T-helper 17 cell (primary cell): ENCODE results near the gene NGRN. TPM values are rescaled to one million over a fixed set of nuclear protein-coding genes. Genes with fewer than 3 reads are reported as not detected.

ENCODE experiments used
- ATAC-seq: fragments of 150-1000 bp; cut with Tn5 transposase; 2 replicates; pipeline ENCODE4 v1.10.0; 2021; ENCODE audit warnings: mild to moderate bottlenecking, moderate library complexity
- DNase-seq, 3 donors: peaks; one replicate each; pipeline versions ENCODE4 v3.0.0 to v3.0.0-alpha.2; 2020 to 2021
- H3K9me3 ChIP-seq: one replicate; pipeline ENCODE4 v1.7.0; 2013; ENCODE audit warnings: low read length, mild to moderate bottlenecking; ENCODE audit not compliant: control insufficient read depth, poor library complexity, severe bottlenecking
- H3K27ac Mint-ChIP-seq: one replicate; pipeline ENCODE4 v1.8.0; 2022; ENCODE audit warnings: mild to moderate bottlenecking, moderate library complexity, mixed read lengths
- H3K27me3 Mint-ChIP-seq: one replicate; pipeline ENCODE4 v1.8.0; 2022; ENCODE audit warnings: mixed read lengths
- H3K36me3 Mint-ChIP-seq: one replicate; pipeline ENCODE4 v1.8.0; 2022; ENCODE audit warnings: low read depth, mixed read lengths
- H3K4me1 Mint-ChIP-seq: one replicate; pipeline ENCODE4 v1.8.0; 2022; ENCODE audit warnings: mild to moderate bottlenecking, mixed read lengths
- H3K4me3 Mint-ChIP-seq: one replicate; pipeline ENCODE4 v1.8.0; 2022; ENCODE audit warnings: mild to moderate bottlenecking, moderate library complexity, mixed read lengths
- total RNA-seq, 4 donors: library from RNA in 2 of 4; stranded (reverse) in 2 of 4; gene quantifications; one replicate each; pipeline ENCODE4 v1.2.3 and lab custom pipeline; 2022 to 2026

Gene NGRN
- total RNA-seq, 2 donors from 2014 or later = 48.0 to 51.0 TPM

DNA sequence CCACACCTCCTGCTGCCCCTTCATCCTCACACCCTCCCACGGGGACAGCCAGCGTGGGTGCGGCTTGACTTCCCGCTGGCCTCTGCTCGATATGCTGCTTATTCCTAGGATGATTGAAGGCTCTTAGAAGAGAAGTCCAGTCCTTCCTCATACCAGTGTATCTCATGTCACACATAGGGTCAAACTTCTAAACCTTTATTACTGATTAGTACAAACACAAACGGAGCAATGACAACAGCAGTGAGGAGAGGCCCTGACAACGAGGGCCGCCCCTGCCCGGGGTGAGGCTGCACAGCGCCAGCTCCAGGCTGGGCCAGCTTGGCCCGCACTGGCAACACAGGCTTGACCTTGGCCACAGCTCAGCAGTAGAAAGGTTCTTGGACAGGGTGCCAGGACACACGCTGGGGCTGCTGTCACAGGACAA is 35.4 kb upstream of the NGRN start:
- no peak for ATAC-seq
- H3K9me3 ChIP-seq = no peaks in the 10 kb centered on the region
- Mint-ChIP-seq H3K27ac (peak overlapping the region; percentile 100), H3K27me3 (no peaks in the 10 kb centered on the region), H3K4me3 (peak overlapping the region; percentile 97), H3K36me3 (peaks cover 4% of the 10 kb centered on the region), H3K4me1 (peaks cover 41% of the 10 kb centered on the region)
- DNase-seq = no peak

DNA sequence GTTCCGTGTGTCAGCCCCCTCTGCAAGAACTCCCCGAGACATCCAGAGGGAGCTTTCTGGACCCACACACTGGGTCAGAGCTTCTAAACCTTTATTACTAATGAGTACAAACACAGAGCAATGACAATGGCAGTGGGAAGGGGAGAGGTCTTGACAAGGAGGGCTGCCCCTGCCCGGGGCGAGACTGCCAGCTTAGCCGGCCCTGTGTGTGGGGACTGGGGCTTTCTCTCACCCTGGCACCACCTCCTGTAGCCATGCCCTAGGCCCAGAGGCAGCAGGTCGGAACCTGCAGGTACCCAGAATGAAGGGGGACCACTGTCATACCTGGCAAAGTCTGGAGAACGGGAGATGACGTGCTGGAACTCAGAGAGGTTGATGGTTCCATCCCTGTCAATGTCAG is 34.9 kb upstream of the NGRN start:
- H3K4me1 Mint-ChIP-seq = peaks cover 41% of the 10 kb centered on the region
- no peaks in the 10 kb centered on the region for H3K9me3 ChIP-seq
- H3K27ac Mint-ChIP-seq = peak overlapping the region; percentile 100
- no peaks in the 10 kb centered on the region for H3K27me3 Mint-ChIP-seq
- ATAC-seq (no peak), DNase-seq (no peak)
- H3K4me3 Mint-ChIP-seq = peak overlapping the region; percentile 97
- peaks cover 4% of the 10 kb centered on the region for H3K36me3 Mint-ChIP-seq

DNA sequence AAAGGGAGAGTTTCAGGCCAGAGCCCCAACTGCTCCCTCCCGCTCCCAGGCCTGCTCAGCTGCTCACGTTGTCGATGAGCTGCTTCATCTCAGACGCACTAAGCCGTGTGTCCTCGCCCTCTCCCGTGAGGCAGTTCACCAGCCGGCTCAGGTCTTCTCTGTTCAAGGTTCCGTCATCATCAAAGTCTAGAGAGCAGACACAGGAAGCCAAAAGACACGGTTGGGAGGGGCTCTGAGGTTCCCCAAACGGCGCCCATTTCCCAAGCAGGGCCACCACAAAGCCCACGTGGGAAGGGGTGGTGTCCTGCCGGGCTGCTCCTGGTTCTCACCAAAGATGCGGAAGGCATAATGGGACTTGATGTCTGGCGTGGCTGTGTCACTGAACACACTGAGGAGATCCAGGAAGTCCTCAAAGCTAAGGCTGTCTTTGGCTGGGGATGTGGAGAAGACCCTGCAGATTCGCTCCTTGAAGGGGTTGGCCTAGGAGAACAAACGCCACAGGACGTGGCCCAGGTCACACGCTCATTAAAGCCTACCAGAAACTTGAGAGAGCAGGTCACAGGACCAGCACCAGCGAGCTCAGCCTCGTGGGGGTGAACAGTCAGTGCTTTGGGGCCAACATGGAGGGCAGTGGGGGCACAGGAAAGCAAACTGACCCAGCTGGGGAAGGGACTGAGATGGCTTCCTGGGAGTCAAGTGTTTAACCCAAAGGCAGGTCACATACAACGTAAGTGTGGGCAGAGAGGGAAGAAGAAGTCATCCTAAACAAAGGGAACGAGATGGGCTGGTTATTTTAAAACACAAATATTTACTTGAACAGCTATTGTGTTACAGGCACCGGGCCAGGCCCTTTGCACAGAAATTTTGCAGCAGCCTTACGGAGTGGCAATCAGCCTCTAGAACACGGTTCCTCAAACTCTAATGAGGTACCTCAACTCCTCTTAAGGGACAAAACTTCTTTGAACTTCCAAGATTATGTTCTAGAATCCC is 34.1 kb upstream of the NGRN start:
- H3K4me1 Mint-ChIP-seq = peaks cover 40% of the 10 kb centered on the region
- peak overlapping the region; percentile 100 for H3K27ac Mint-ChIP-seq
- peaks cover 4% of the 10 kb centered on the region for H3K36me3 Mint-ChIP-seq
- no peaks in the 10 kb centered on the region for H3K27me3 Mint-ChIP-seq
- ATAC-seq = peak; percentile 76
- peak; percentile 66 to 83 (median 73) for DNase-seq
- H3K9me3 ChIP-seq = no peaks in the 10 kb centered on the region
- peak overlapping the region; percentile 97 for H3K4me3 Mint-ChIP-seq

DNA sequence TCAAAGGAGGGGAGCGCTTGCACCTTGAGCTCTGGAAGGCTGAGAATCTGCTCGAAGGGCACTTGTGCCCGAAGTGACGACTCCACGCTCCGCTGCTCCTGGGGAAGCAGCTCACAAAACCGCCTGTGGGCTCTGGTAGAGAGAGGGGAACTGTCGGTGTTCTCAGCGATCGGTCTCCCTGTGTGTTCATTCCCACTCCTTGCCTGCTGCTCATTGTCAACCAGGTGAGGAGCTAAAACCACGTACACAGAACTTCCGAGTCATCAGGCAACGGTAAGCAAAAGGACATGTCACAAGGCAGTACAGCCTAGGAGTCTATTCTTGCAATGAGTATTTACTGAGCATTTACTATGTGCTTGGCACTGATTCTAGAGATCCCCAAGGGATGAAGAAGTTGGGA is 33.3 kb upstream of the NGRN start:
- Mint-ChIP-seq H3K4me3 (peak overlapping the region; percentile 97), H3K27me3 (no peaks in the 10 kb centered on the region), H3K4me1 (peaks cover 40% of the 10 kb centered on the region), H3K27ac (peak overlapping the region; percentile 100), H3K36me3 (peaks cover 4% of the 10 kb centered on the region)
- H3K9me3 ChIP-seq = no peaks in the 10 kb centered on the region
- no peak for DNase-seq
- ATAC-seq = no peak

DNA sequence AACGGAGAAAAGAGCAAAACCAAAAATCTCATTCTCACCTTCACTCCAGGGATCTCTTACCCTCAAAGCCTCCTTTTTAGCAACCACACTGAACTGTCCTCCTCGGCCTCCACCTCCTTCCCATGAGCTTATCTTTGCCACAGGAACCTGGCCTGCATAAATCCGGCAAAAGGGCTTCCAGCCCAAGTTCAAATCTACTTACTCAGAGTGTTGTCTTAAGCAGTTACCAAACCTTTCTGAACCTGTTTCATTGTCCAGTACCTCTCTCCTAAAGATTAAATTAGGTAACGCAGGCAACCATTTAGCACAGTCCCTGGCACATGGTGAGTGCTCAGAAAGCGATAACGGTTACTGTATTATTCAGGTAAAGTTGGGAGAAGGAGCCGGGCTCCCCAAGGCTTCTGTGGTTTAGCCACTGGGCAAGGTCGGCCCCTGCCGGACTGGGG is 32.5 kb upstream of the NGRN start:
- H3K27me3 Mint-ChIP-seq = no peaks in the 10 kb centered on the region
- H3K4me3 Mint-ChIP-seq = peak overlapping the region; percentile 97
- no peak for ATAC-seq
- no peak for DNase-seq
- peaks cover 40% of the 10 kb centered on the region for H3K4me1 Mint-ChIP-seq
- H3K27ac Mint-ChIP-seq = peak overlapping the region; percentile 100
- H3K9me3 ChIP-seq = no peaks in the 10 kb centered on the region
- H3K36me3 Mint-ChIP-seq = peaks cover 4% of the 10 kb centered on the region

DNA sequence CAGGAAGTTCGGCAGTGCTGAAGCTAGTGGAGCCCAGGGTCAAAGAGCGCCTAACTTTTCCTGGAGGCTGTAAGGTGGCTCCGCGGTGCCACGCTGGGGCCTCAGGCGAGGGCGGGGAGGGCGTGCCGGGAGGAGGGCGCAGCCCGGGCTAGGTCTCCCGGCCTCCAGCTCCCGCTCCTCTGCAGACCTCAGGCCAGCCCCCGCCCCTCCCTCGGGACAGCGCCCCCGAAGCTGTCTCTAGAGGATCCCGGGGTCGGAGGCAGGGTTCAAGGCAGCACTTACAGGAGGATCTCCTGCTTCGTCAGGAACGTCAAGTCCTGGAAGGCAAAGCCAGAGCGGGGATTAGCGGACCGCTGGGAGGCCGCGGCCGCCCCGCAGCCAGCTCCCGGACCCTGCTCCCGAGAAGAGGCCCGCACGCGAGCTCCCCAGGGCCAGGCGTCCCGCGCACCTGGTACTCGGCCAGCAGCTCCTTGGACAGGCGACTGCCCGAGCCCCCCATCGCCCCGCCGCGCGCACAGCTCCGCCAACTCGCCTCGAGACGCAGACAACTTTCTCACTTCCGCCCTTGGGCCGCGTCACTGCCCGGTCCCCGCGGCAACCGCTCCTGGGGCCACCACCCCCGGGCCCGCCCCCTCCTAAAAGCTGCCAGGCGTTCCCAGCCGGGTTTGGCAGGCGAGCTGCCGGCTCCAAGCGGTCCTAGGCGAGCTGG is 31.9 kb upstream of the NGRN start, which contains the start of gene CIB1:
CIB1 (minus strand) TSS at position 555 of the 709 bp plus-strand sequence; CDS start at position 499, 56 bp downstream.
- ATAC-seq (peak; percentile 81), DNase-seq (peak; percentile 95 to 97 (median 96))
- peak within 1 kb of the TSS; percentile 100 for H3K27ac Mint-ChIP-seq
- peaks cover 40% of the 10 kb centered on the region for H3K4me1 Mint-ChIP-seq
- H3K9me3 ChIP-seq = no peaks in the 10 kb centered on the region
- peak within 1 kb of the TSS; percentile 97 for H3K4me3 Mint-ChIP-seq
- no peaks in the 10 kb centered on the region for H3K27me3 Mint-ChIP-seq
- peaks cover 4% of the 10 kb centered on the region for H3K36me3 Mint-ChIP-seq

DNA sequence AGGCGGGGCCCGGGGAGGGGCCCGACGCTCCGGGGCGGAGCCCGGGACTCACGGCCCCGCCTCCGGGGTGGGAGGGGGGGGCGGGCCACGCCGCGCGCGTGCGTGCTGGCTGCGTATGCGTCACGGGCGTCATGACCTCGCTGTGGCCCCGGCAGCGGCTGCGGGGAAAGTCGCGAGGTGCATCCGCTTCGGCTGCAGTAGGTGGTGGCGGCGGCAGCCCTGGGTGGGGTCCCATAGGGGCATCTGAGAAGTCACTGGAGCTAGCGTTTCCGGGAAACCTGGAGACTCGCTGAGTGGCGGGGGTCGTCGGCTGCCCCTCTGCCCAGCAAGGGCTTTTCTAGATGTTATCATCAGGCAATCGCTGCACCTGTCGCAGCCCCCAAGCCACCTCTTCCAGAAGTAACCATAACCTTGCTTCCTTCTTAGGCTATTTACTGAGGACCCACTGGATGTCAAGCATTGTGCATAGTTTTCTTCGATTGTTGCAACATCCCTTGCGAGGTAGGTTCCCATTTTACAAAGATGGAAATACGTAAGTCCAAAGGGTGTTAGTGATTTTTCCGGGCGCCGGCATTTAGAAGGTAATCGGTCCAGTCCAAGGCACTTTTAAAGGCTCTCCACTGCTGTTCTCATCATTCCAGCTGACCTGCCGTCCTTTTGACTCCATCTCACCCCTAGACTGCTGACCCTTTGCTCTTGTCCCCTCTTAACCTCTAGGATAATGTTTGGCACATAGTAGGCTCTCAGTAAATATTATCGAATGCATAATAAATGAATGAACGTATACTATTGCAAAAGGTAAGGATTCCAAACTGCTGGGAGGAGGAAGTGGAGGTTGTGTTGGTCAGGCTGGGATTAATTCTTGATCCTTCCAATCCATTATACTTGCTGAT is 31.1 kb upstream of the NGRN start, which contains the start of gene GDPGP1:
GDPGP1 (plus strand) TSS at position 114 of the 893 bp plus-strand sequence. CDS start 6,700 bp downstream, outside the sequence.
- Mint-ChIP-seq H3K4me1 (peaks cover 35% of the 10 kb centered on the region), H3K4me3 (peak within 1 kb of the TSS; percentile 97), H3K36me3 (peaks cover 6% of the 10 kb centered on the region), H3K27ac (peak within 1 kb of the TSS; percentile 100), H3K27me3 (no peaks in the 10 kb centered on the region)
- no peak for DNase-seq
- peak; percentile 69 for ATAC-seq
- H3K9me3 ChIP-seq = no peaks in the 10 kb centered on the region

DNA sequence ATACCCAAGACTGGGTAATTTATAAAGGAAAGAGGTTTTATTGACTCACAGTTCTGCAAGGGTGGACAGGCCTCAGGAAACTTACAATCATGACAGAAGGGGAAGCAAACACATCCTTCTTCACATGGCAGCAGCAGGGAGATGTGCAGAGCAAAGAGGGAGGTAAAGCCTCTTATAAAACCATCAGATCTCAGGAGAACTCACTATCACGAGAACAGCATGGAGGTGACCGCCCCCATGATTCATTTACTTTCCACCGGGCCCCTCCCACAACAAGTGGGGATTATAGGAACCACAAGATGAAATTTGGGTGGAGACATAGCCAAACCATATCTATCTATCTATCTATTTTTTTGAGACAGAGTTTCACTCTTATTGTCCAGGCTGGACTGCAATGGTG is 26.1 kb upstream of the NGRN start:
- H3K9me3 ChIP-seq = no peaks in the 10 kb centered on the region
- Mint-ChIP-seq H3K27ac (peak overlapping the region; percentile 45), H3K4me3 (no peak overlapping the region), H3K36me3 (peaks cover 2% of the 10 kb centered on the region), H3K27me3 (no peaks in the 10 kb centered on the region), H3K4me1 (peaks cover 13% of the 10 kb centered on the region)
- ATAC-seq = no peak
- no peak for DNase-seq

DNA sequence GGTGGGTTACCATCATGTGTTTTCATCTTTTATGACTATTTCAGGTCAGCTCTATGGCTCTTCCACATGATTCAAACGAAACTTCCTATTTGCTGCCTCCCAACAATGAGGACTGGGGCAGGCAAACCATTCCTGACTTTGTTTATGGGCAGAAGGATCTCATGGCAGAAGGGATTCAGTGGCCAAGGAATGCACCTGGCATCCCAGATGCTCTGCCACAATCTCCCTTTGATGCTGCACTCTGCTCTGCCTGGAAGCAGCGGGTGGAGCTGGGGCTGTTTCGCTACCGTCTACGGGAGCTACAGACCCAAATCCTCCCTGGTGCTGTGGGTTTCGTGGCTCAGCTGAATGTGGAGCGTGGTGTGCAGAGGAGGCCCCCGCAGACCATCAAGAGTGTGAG is 24.6 kb upstream of the NGRN start:
- H3K9me3 ChIP-seq = no peaks in the 10 kb centered on the region
- no peak for DNase-seq
- no peak for ATAC-seq
- Mint-ChIP-seq H3K36me3 (peaks cover 2% of the 10 kb centered on the region), H3K27ac (no peak overlapping the region), H3K27me3 (no peaks in the 10 kb centered on the region), H3K4me3 (no peak overlapping the region), H3K4me1 (peaks cover 5% of the 10 kb centered on the region)

DNA sequence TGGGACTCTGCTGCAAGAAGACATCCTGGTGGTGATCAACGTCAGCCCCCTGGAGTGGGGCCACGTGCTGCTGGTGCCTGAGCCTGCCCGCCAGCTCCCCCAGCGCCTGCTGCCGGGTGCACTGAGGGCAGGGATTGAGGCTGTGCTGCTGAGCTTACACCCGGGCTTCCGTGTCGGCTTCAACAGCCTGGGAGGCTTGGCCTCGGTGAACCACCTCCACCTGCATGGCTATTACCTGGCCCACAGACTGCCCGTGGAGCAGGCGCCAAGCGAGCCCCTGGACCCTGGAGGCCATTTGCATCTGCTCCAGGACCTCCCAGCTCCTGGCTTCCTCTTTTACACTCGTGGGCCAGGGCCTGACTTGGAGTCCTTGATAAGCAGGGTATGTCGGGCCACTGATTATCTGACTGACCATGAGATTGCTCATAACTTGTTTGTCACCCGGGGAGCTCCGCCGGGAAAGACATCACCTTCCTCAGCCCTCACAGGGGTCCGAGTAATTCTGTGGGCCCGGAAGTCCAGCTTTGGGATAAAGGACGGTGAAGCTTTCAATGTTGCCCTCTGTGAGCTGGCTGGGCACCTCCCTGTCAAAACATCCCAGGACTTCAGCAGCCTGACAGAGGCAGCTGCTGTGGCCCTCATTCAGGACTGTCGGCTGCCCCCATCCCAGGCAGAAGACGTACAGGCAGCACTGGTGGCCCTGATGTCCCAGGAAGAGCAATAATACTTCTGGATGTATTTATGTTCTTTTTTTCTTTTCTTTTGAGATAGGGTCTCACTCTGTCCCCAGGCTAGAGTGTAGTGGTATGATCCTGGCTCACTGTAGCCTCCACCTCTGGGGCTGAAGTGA is 23.9 kb upstream of the NGRN start:
- ATAC-seq (no peak), DNase-seq (no peak)
- no peaks in the 10 kb centered on the region for H3K9me3 ChIP-seq
- no peak overlapping the region for H3K4me3 Mint-ChIP-seq
- peaks cover 3% of the 10 kb centered on the region for H3K4me1 Mint-ChIP-seq
- no peaks in the 10 kb centered on the region for H3K27me3 Mint-ChIP-seq
- H3K27ac Mint-ChIP-seq = no peak overlapping the region
- peaks cover 2% of the 10 kb centered on the region for H3K36me3 Mint-ChIP-seq

DNA sequence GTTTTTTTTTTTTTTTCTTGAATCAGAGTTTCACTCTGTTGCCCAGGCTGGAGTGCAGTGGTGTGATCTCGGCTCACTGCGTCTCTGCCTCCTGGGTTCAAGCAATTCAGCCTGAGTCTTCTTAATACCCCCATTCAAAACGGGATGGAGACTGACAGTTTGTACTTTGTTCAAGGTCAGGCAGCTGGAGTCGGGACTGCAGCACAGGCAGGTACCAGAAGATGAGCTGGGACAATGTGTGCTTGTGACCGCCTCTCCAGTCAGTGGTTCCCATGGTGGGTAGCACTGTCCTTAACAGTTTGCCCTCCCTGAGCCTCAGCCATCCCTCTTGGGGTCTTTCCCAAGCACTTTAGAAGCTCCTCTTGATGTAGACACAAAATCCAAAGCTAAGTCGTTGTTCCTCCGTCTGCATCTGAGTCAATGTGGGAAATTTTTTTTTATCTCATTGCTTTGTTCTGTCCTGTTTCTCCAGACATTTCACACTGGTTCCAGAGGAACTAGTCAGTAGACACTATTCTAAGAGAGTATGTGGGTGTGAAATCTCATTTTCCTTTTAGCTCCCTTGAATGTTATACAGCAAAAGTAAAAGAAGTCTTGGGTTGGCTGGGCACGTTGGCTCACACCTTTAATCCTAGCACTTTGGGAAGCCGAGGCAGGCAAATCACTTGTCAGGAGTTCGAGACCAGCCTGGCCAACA is 21.4 kb upstream of the NGRN start:
- no peak for ATAC-seq
- Mint-ChIP-seq H3K4me3 (no peak overlapping the region), H3K4me1 (peaks cover 8% of the 10 kb centered on the region), H3K27me3 (no peaks in the 10 kb centered on the region), H3K27ac (no peak overlapping the region), H3K36me3 (peaks cover 2% of the 10 kb centered on the region)
- no peaks in the 10 kb centered on the region for H3K9me3 ChIP-seq
- DNase-seq = no peak
